ENCODE measurements around the gene PHF21A. TPM values are rescaled to one million over a fixed set of nuclear protein-coding genes. Genes with fewer than 3 reads are reported as not detected.

The PHF21A gene
- total and polyA plus RNA-seq, 8 donors = 36.2 to 77.3 (median 69.3) TPM

- peaks cover 0 to 25% of the 10 kb centered on the region in 2 donors for H3K36me3 ChIP-seq
- H3K27ac ChIP-seq = no peak overlapping the region
- DNase-seq (no peak), ATAC-seq (no peak)
- H3K27me3 ChIP-seq = no peaks in the 10 kb centered on the region
- no peaks in the 10 kb centered on the region for H3K4me1 ChIP-seq
- no peak for TF ChIP-seq CTCF (IDR thresholded peaks at IDR 0.05)
- H3K9me3 ChIP-seq = no peaks in the 10 kb centered on the region
- H3K4me3 ChIP-seq = no peak overlapping the region
- intact Hi-C loops (cut with DNase I) = no loop called here
These were observed 30.9 kb downstream of the PHF21A start for GRCh38 chr11:46090375-46090774.

- Histone ChIP-seq H3K4me3 (no peak overlapping the region), H3K36me3 (peaks cover 0 to 45% of the 10 kb centered on the region in 2 donors), H3K27ac (no peak overlapping the region), H3K9me3 (no peaks in the 10 kb centered on the region), H3K4me1 (no peaks in the 10 kb centered on the region), H3K27me3 (no peaks in the 10 kb centered on the region)
- DNase-seq (no peak), ATAC-seq (no peak)
- TF ChIP-seq CTCF (IDR thresholded peaks at IDR 0.05) = no peak
- intact Hi-C loops (cut with DNase I) = no loop called here
These were observed 41.6 kb downstream of the PHF21A start for GRCh38 chr11:46079662-46080061.

- ATAC-seq = no peak
- Histone ChIP-seq H3K9me3 (no peaks in the 10 kb centered on the region), H3K4me1 (no peaks in the 10 kb centered on the region), H3K4me3 (no peak overlapping the region), H3K27ac (no peak overlapping the region), H3K27me3 (no peaks in the 10 kb centered on the region), H3K36me3 (peaks cover 0 to 27% of the 10 kb centered on the region in 2 donors)
- no peak for DNase-seq
- intact Hi-C loops (cut with DNase I) = no loop called here
- TF ChIP-seq CTCF (IDR thresholded peaks at IDR 0.05) = no peak
These were observed 45.3 kb downstream of the PHF21A start for GRCh38 chr11:46075928-46076327.

GRCh38 chr11:46075168-46075567 is 46.1 kb downstream of the PHF21A start:
- intact Hi-C loops (cut with DNase I) = no loop called here
- peak; percentile 76 for ATAC-seq
- Histone ChIP-seq H3K4me3 (no peak overlapping the region), H3K27ac (no peak overlapping the region), H3K9me3 (no peaks in the 10 kb centered on the region), H3K36me3 (peaks cover 0 to 24% of the 10 kb centered on the region in 2 donors), H3K4me1 (no peaks in the 10 kb centered on the region), H3K27me3 (no peaks in the 10 kb centered on the region)
- no peak for TF ChIP-seq CTCF (IDR thresholded peaks at IDR 0.05)
- DNase-seq = no peak

GRCh38 chr11:46073632-46074031 is 47.6 kb downstream of the PHF21A start:
- ATAC-seq (no peak), DNase-seq (no peak)
- intact Hi-C loops (cut with DNase I) = no loop called here
- no peak for TF ChIP-seq CTCF (IDR thresholded peaks at IDR 0.05)
- no peaks in the 10 kb centered on the region for H3K9me3 ChIP-seq
- H3K27ac ChIP-seq = no peak overlapping the region
- peaks cover 0 to 31% of the 10 kb centered on the region in 2 donors for H3K36me3 ChIP-seq
- no peaks in the 10 kb centered on the region for H3K27me3 ChIP-seq
- H3K4me3 ChIP-seq = no peak overlapping the region
- H3K4me1 ChIP-seq = no peaks in the 10 kb centered on the region
